Gastrocnemius medialis (tissue), 4 donors: ENCODE measurements around the gene BBX. TPM values are rescaled to one million over a fixed set of nuclear protein-coding genes. Genes with fewer than 3 reads are reported as not detected.

Experiments used
- ATAC-seq, 2 donors: fragments of 150-250 bp; one replicate each; pipeline ENCODE4 v1.9.1; 2016
- DNase-seq, 2 donors: peaks; one replicate each; pipeline ENCODE4 v3.0.0-alpha.2; 2019
- H3K27ac ChIP-seq, 4 donors: fragments of 200-600 bp; sonication (generic); 1 replicate in 1 of 4; 2 replicates in 3 of 4; pipeline ENCODE4 v1.5.1; 2016 to 2018; ENCODE audit warnings: mild to moderate bottlenecking in 2 of 4, moderate library complexity in 1 of 4
- H3K27me3 ChIP-seq, 3 donors: fragments of 200-600 bp; sonication (generic) in 2 of 3; 1 replicate in 1 of 3; 2 replicates in 2 of 3; pipeline versions ENCODE4 v1.5.1 to v1.6.0; 2016 to 2019; ENCODE audit warnings: mild to moderate bottlenecking in 1 of 3, moderate library complexity in 1 of 3
- H3K36me3 ChIP-seq, 2 donors: fragments of 200-600 bp; sonication (generic) in 1 of 2; one replicate each; pipeline ENCODE4 v1.5.1; 2017 to 2018
- H3K4me1 ChIP-seq, 2 donors: fragments of 200-600 bp; sonication (generic) in 1 of 2; one replicate each; pipeline ENCODE4 v1.5.1; 2016 to 2017; ENCODE audit warnings: mild to moderate bottlenecking in 2 of 2
- H3K4me3 ChIP-seq, 4 donors: fragments of 200-600 bp; sonication (generic) in 3 of 4; 1 replicate in 1 of 4; 2 replicates in 3 of 4; pipeline ENCODE4 v1.5.1; 2016 to 2019; ENCODE audit warnings: mild to moderate bottlenecking in 2 of 4
- H3K9me3 ChIP-seq, 3 donors: fragments of 200-600 bp; sonication (generic) in 2 of 3; 1 replicate in 1 of 3; 2 replicates in 2 of 3; pipeline ENCODE4 v1.5.1; 2016 to 2019
- POLR2A ChIP-seq, 2 donors: fragments of 450-650 bp; IDR thresholded peaks; one replicate each; pipeline ENCODE4 v1.6.1; 2017; ENCODE audit warnings: antibody characterized with exemption in 2 of 2, mild to moderate bottlenecking in 2 of 2, moderate library complexity in 2 of 2
- in situ Hi-C, 4 donors: fragments of 200-750 bp; cut with MboI; loops; one replicate each; pipeline versions ENCODE4 v1.15.0 to v1.8.0; 2017; ENCODE audit warnings: low sequenced_read_pairs in 4 of 4
- intact Hi-C: fragments of 100-400 bp; cut with DNase I; formaldehyde crosslinking; loops from one replicate; pipeline ENCODE4 v1.15.1; 2023; ENCODE audit warnings: low total_unique reads
- total RNA-seq, 4 donors: library from RNA; depleted of rRNA; stranded (reverse); fragments of >200 nt; gene quantifications; one replicate each; pipeline versions ENCODE4 v1.1.0 to v1.2.3, GENCODE V29; 2016
- TF ChIP-seq, protein P1 (sequence below), 5 experiments: fragments of 450-650 bp in 3 of 5; fragments of 200-600 bp in 2 of 5; sonication (generic) in 2 of 5; IDR thresholded peaks in 4 of 5; conservative IDR thresholded peaks in 1 of 5; 1 replicate in 4 of 5; 2 replicates in 1 of 5; pipeline ENCODE4 v1.5.1; 2016 to 2019; ENCODE audit warnings: antibody characterized with exemption in 5 of 5, mild to moderate bottlenecking in 3 of 5, moderate library complexity in 3 of 5

The BBX gene
- total RNA-seq, 4 donors from 2014 or later, result 15.2 to 48.3 (median 20.1) TPM

DNA sequence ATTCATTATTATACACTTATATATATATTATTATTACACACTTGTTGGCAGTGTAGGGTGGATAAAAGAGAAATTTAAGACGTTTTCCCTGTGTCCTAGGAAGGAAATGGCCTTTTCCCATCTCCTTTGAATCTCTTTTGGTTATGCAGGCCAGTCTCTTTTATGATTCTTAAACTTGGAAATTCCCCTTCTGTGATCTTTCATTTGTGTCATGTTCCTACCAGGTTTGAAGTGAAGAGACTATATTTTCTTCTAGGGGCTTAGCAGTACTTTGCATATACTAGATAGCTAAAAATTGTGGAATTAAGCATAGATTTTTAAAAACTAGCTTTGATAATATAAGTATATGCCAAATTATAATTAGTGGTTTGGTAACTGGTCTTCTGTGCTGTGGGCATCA lies 58.5 kb downstream of the BBX start:
- Histone ChIP-seq H3K36me3 (no peaks in the 10 kb centered on the region), H3K4me3 (no peak overlapping the region), H3K4me1 (peaks cover 0 to 6% of the 10 kb centered on the region in 2 donors), H3K9me3 (no peaks in the 10 kb centered on the region), H3K27ac (no peak overlapping the region), H3K27me3 (no peaks in the 10 kb centered on the region)
- ATAC-seq, result no peak
- no peak for DNase-seq
- intact Hi-C loops (no loop called here), in situ Hi-C loops (no loop called here)
- TF ChIP-seq, protein P1, sequence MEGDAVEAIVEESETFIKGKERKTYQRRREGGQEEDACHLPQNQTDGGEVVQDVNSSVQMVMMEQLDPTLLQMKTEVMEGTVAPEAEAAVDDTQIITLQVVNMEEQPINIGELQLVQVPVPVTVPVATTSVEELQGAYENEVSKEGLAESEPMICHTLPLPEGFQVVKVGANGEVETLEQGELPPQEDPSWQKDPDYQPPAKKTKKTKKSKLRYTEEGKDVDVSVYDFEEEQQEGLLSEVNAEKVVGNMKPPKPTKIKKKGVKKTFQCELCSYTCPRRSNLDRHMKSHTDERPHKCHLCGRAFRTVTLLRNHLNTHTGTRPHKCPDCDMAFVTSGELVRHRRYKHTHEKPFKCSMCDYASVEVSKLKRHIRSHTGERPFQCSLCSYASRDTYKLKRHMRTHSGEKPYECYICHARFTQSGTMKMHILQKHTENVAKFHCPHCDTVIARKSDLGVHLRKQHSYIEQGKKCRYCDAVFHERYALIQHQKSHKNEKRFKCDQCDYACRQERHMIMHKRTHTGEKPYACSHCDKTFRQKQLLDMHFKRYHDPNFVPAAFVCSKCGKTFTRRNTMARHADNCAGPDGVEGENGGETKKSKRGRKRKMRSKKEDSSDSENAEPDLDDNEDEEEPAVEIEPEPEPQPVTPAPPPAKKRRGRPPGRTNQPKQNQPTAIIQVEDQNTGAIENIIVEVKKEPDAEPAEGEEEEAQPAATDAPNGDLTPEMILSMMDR (IDR thresholded peaks at IDR 0.05 in 4 of 5, conservative IDR thresholded peaks at IDR 0.05 in 1 of 5), result no peak
- TF ChIP-seq POLR2A (IDR thresholded peaks at IDR 0.05), result no peak

DNA sequence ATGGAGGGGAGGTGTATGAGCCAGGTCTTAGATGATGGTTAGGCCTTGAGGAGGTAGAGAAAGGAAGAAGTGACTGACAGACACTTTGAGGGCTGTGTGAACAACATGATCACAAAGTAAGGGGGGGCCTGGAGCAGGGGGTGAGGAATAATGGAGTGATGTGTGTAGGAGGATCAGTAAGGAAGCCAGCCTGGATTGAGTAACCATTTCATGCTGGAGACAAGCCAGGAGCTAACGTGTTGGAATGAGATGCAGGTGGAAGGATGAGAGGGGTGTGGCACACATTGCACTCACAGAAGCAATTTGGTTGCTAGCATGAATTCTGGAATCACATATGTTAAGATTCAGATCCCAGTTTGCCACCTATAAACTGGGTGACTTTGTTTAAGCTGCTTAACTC lies 65.5 kb downstream of the BBX start:
- no peak for DNase-seq
- in situ Hi-C loops, result no loop called here
- intact Hi-C loops, result no loop called here
- Histone ChIP-seq H3K27me3 (no peaks in the 10 kb centered on the region), H3K36me3 (no peaks in the 10 kb centered on the region), H3K4me1 (peaks cover 0 to 7% of the 10 kb centered on the region in 2 donors), H3K9me3 (no peaks in the 10 kb centered on the region), H3K4me3 (no peak overlapping the region), H3K27ac (no peak overlapping the region)
- ATAC-seq, result no peak
- TF ChIP-seq, protein P1 (IDR thresholded peaks at IDR 0.05 in 4 of 5, conservative IDR thresholded peaks at IDR 0.05 in 1 of 5), result no peak
- no peak for TF ChIP-seq POLR2A (IDR thresholded peaks at IDR 0.05)

DNA sequence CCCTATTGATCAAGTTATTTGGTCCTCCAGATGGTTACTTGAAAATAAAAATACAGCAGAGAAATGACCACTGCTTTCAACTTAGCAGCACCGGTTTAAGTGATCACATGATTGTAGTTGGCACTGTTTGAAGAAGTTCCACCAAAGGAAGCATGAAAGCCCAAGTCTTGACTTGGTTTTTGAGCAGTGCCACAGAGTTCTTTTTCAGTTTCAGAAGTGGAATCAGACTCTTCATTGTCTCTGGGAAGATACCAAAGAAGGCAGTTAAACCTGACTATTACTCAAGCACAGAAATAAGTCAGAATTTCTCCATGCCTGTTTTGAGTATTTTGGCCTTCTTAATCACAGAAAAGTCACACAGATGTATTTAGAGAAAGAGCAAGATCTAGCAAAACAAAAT lies 66.7 kb downstream of the BBX start:
- intact Hi-C loops (no loop called here), in situ Hi-C loops (no loop called here)
- Histone ChIP-seq H3K27ac (no peak overlapping the region), H3K27me3 (no peaks in the 10 kb centered on the region), H3K9me3 (no peaks in the 10 kb centered on the region), H3K4me1 (peaks cover 0 to 7% of the 10 kb centered on the region in 2 donors), H3K4me3 (no peak overlapping the region), H3K36me3 (no peaks in the 10 kb centered on the region)
- TF ChIP-seq, protein P1 (IDR thresholded peaks at IDR 0.05 in 4 of 5, conservative IDR thresholded peaks at IDR 0.05 in 1 of 5), result no peak
- no peak for TF ChIP-seq POLR2A (IDR thresholded peaks at IDR 0.05)
- ATAC-seq, result no peak
- DNase-seq, result no peak

DNA sequence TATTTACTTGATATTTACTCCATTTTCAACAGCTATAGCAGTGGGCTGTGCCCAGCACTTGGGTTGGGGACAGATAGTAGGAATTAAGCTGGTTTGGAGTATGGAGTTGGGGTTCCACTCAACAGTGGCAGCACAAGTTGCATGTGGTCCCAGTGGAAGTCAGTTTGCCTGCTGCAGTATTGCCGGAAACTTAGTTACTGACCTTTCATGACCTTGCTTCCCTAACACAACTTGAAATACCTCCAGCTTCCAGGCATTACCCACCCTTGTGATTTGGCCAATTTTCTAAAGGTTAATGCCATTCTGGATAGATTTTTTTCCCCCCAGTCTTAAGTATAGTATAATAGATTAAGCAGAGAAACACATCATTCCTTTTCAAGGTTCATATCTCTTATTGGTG lies 68.0 kb downstream of the BBX start:
- intact Hi-C loops, result no loop called here
- H3K4me1 ChIP-seq, result peaks cover 0 to 5% of the 10 kb centered on the region in 2 donors
- no peak for ATAC-seq
- H3K27ac ChIP-seq, result no peak overlapping the region
- H3K9me3 ChIP-seq, result no peaks in the 10 kb centered on the region
- in situ Hi-C loops, result no loop called here
- TF ChIP-seq, protein P1 (IDR thresholded peaks at IDR 0.05 in 4 of 5, conservative IDR thresholded peaks at IDR 0.05 in 1 of 5), result no peak
- TF ChIP-seq POLR2A (IDR thresholded peaks at IDR 0.05), result no peak
- no peak overlapping the region for H3K4me3 ChIP-seq
- no peaks in the 10 kb centered on the region for H3K36me3 ChIP-seq
- no peaks in the 10 kb centered on the region for H3K27me3 ChIP-seq
- no peak for DNase-seq

DNA sequence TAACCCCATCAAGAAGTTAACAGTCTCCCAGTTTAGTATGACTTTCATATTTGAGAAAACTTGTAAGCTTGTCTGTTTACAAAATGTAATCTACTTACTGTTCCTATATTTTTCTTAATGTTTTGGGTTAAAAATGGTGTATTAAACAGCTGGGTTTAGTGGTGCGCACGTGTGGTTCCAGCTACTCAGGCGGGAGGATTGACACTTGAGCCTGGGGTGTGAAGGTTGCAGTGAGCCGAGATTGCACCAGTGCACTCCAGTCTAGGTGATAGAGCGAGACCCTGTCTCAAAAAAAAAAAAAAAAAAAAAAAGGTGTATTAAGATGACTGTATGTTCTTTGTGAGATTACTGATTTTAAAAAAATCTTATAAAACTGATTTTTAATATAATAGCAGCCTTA lies 69.3 kb downstream of the BBX start:
- H3K27me3 ChIP-seq, result no peaks in the 10 kb centered on the region
- no peaks in the 10 kb centered on the region for H3K9me3 ChIP-seq
- intact Hi-C loops, result no loop called here
- H3K4me1 ChIP-seq, result no peaks in the 10 kb centered on the region
- H3K4me3 ChIP-seq, result no peak overlapping the region
- TF ChIP-seq, protein P1 (IDR thresholded peaks at IDR 0.05 in 4 of 5, conservative IDR thresholded peaks at IDR 0.05 in 1 of 5), result no peak
- no peak for TF ChIP-seq POLR2A (IDR thresholded peaks at IDR 0.05)
- H3K27ac ChIP-seq, result no peak overlapping the region
- DNase-seq (no peak), ATAC-seq (no peak)
- no peaks in the 10 kb centered on the region for H3K36me3 ChIP-seq
- in situ Hi-C loops, result no loop called here
